DOHH2 (cell line): ENCODE data around the gene CSF3.
A peak's percentile ranks its signal among the peaks of the same experiment; 100 is the strongest.

Experiments
- H3F3A ChIP-seq: fragments of 200-600 bp; sonication (generic), shearing (Covaris generic); 2 replicates; pipeline ENCODE4 v1.6.0; 2016; ENCODE audit warnings: antibody characterized with exemption, mild to moderate bottlenecking; ENCODE audit not compliant: control insufficient read depth, insufficient read depth
- H3K27ac ChIP-seq: fragments of 200-600 bp; sonication (generic); 2 replicates; pipeline ENCODE4 v1.5.1; 2014; ENCODE audit warnings: low read depth, mild to moderate bottlenecking, low read length, moderate library complexity
- H3K27me3 ChIP-seq: fragments of 200-600 bp; sonication (generic); 2 replicates; pipeline ENCODE4 v1.6.1; 2014; ENCODE audit warnings: mild to moderate bottlenecking, low read length, mixed read lengths; ENCODE audit not compliant: control insufficient read depth
- H3K36me3 ChIP-seq: fragments of 200-600 bp; sonication (generic); 2 replicates; pipeline ENCODE4 v1.6.1; 2014; ENCODE audit warnings: mild to moderate bottlenecking, low read length, moderate library complexity, mixed read lengths; ENCODE audit not compliant: control insufficient read depth
- H3K4me1 ChIP-seq: fragments of 200-600 bp; sonication (generic); 2 replicates; pipeline ENCODE4 v1.6.1; 2014; ENCODE audit warnings: mild to moderate bottlenecking, low read length, mixed read lengths; ENCODE audit not compliant: control insufficient read depth
- H3K4me2 ChIP-seq: fragments of 200-600 bp; sonication (generic); 2 replicates; pipeline ENCODE4 v1.6.0; 2014; ENCODE audit warnings: mild to moderate bottlenecking, low read length, moderate library complexity
- H3K4me3 ChIP-seq: fragments of 200-600 bp; sonication (generic); 2 replicates; pipeline ENCODE4 v1.5.1; 2014; ENCODE audit warnings: mild to moderate bottlenecking, low read length, mixed read lengths
- H3K79me2 ChIP-seq: fragments of 200-600 bp; sonication (generic); 2 replicates; pipeline ENCODE4 v1.6.1; 2014; ENCODE audit warnings: mild to moderate bottlenecking, low read length, mixed read lengths; ENCODE audit not compliant: control insufficient read depth
- H3K9me2 ChIP-seq: fragments of 200-600 bp; sonication (generic); replicated peaks from 2 replicates; pipeline ENCODE4 v1.6.1; 2014; ENCODE audit warnings: mild to moderate bottlenecking, low read length, mixed read lengths; ENCODE audit not compliant: control insufficient read depth
- H3K9me3 ChIP-seq: fragments of 200-600 bp; sonication (generic); 2 replicates; pipeline ENCODE4 v1.6.1; 2014; ENCODE audit warnings: antibody characterized with exemption, low read length, mixed read lengths; ENCODE audit not compliant: control insufficient read depth, insufficient read depth
- H4K20me1 ChIP-seq: fragments of 200-600 bp; sonication (generic); 2 replicates; pipeline ENCODE4 v1.6.0; 2014; ENCODE audit warnings: low read depth, mild to moderate bottlenecking, antibody characterized with exemption, low read length, moderate library complexity; ENCODE audit not compliant: control insufficient read depth, insufficient read depth
- EZH2phosphoT487 ChIP-seq: fragments of 200-600 bp; sonication (generic); IDR thresholded peaks from 2 replicates; pipeline ENCODE4 v1.6.1; 2017; ENCODE audit warnings: borderline replicate concordance, mild to moderate bottlenecking, antibody characterized with exemption, low read length, moderate library complexity, mixed read lengths
- TF ChIP-seq, protein P1 (sequence below): fragments of 200-600 bp; sonication (generic); IDR thresholded peaks from one replicate; pipeline ENCODE4 v1.5.1; 2014; ENCODE audit warnings: antibody characterized with exemption, mild to moderate bottlenecking, low read depth, low read length; ENCODE audit not compliant: poor library complexity, severe bottlenecking

CSF3 gene

DNA sequence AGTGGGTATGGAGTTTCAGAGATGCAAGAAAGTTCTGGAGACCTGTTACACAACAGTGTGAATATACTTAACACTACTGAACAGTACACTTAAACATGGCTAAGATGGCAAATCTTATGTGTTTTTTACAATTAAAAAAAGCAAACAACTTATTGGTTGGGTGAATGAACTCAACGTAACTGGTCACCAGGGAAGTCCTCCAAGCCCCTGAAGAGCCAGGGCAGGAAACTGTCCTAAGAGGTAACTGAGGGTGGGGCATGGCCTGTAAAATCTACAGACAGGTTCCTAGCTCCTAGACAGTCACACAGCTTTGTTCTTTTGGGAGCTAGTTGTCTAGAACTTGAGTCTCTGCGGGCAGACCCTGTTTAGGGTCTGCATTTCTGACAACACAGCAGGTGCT, 10.3 kb downstream of the CSF3 start:
- Histone ChIP-seq H3K27ac (no peak overlapping the region), H3K9me2 (no peaks in the 10 kb centered on the region), H3K4me2 (no peak overlapping the region), H4K20me1 (no peaks in the 10 kb centered on the region), H3F3A (no peaks in the 10 kb centered on the region), H3K4me1 (no peaks in the 10 kb centered on the region), H3K36me3 (peaks cover 47% of the 10 kb centered on the region), H3K27me3 (no peaks in the 10 kb centered on the region), H3K79me2 (no peaks in the 10 kb centered on the region), H3K9me3 (no peaks in the 10 kb centered on the region), H3K4me3 (no peak overlapping the region)
- TF ChIP-seq EZH2phosphoT487, result no peak
- TF ChIP-seq, protein P1, sequence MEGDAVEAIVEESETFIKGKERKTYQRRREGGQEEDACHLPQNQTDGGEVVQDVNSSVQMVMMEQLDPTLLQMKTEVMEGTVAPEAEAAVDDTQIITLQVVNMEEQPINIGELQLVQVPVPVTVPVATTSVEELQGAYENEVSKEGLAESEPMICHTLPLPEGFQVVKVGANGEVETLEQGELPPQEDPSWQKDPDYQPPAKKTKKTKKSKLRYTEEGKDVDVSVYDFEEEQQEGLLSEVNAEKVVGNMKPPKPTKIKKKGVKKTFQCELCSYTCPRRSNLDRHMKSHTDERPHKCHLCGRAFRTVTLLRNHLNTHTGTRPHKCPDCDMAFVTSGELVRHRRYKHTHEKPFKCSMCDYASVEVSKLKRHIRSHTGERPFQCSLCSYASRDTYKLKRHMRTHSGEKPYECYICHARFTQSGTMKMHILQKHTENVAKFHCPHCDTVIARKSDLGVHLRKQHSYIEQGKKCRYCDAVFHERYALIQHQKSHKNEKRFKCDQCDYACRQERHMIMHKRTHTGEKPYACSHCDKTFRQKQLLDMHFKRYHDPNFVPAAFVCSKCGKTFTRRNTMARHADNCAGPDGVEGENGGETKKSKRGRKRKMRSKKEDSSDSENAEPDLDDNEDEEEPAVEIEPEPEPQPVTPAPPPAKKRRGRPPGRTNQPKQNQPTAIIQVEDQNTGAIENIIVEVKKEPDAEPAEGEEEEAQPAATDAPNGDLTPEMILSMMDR, result no peak

DNA sequence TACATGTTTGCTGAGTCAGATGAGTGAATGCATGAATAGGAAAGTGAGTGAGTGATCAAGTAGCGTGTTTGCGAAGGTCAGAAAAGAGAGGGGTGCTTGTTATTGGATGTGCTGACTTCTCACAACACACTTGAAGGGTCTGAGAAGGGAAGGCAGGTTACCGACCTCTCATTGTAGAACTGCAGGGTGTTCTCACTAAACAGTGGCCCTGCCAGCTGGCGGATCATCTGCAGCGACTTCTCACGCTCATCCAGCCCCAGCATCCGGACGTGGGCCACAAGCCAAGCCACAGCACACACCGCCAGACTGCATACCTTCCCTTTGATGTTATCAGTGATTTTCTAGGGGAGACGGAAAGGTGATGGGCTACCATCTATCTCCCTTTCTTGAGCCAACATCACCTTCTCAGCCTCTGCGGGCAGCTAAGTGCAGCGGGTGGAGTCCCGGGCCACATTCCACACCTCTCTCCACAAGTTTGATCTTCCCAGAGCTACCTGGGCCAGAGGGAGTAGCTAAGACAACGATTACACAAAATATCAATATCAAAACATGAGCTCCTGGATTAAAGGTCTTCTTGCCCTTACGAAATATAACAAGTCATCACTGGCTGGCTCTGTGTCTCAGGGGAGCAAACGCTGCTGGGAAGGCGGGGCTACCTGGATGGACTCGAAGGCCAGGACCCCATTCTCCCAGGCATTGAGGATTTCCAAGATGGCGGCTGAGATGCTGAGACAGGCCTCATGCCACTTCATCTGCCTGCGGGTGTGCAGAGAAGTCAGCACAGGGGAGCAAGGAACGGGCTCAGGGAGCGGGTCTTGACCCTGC, 11.0 kb downstream of the CSF3 start:
- H4K20me1 ChIP-seq, result no peaks in the 10 kb centered on the region
- no peaks in the 10 kb centered on the region for H3K9me2 ChIP-seq
- H3K9me3 ChIP-seq, result no peaks in the 10 kb centered on the region
- H3K36me3 ChIP-seq, result peaks cover 51% of the 10 kb centered on the region
- no peaks in the 10 kb centered on the region for H3K27me3 ChIP-seq
- no peaks in the 10 kb centered on the region for H3K4me1 ChIP-seq
- TF ChIP-seq, protein P1, result no peak
- no peak for TF ChIP-seq EZH2phosphoT487
- H3F3A ChIP-seq, result no peaks in the 10 kb centered on the region
- no peaks in the 10 kb centered on the region for H3K79me2 ChIP-seq
- H3K4me3 ChIP-seq, result no peak overlapping the region
- no peak overlapping the region for H3K4me2 ChIP-seq
- no peak overlapping the region for H3K27ac ChIP-seq

DNA sequence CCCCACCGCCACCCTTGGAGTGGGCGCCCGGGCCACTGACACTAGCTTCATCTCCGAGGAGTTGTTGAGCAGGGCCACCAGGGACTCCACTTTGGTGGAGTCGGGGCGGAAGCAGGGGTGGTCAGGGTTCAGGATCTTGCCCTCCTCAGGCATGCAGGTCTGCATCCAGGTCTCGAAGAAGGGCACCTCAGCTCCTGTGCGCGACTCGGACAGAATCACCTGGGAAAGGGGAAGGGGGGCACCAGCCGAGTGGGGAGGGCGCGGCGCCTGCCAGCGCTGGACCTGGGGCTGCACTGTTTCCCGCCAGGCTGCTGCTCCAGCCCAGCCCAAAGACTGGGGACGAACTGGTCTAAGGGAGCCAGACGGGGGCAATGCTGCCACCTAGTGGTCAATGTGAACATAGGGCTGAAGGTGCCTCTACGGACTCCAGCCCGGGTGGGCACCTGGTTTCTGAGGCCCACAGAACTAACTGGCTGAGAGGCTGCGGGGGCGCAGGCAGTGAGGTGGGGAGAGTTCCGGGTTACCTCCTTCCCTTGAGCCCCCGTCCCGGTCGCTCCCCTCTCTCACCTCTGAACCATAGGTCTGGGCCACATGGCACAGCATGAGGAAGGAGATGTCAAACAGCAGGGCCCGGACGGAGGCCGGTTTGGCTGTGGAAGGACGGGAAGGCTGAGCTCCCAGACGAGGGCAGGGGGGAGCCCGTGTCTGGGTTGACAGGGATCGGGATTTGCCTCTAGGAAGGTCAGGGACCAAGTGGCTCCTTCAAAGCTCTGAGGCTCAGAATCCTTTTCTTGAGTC, 11.8 kb downstream of the CSF3 start:
- TF ChIP-seq, protein P1, result peak; percentile 90
- TF ChIP-seq EZH2phosphoT487, result no peak
- Histone ChIP-seq H3K4me1 (no peaks in the 10 kb centered on the region), H3K4me3 (no peak overlapping the region), H3K27ac (no peak overlapping the region), H3K36me3 (peaks cover 56% of the 10 kb centered on the region), H3K27me3 (no peaks in the 10 kb centered on the region), H3K79me2 (no peaks in the 10 kb centered on the region), H3K9me2 (no peaks in the 10 kb centered on the region), H3K9me3 (no peaks in the 10 kb centered on the region), H4K20me1 (no peaks in the 10 kb centered on the region), H3K4me2 (no peak overlapping the region), H3F3A (no peaks in the 10 kb centered on the region)
